GM12878 (cell line): ENCODE data around the gene SIX5. TPM values are rescaled to one million over a fixed set of nuclear protein-coding genes. Genes with fewer than 3 reads are reported as not detected.

ENCODE experiments used
- ATAC-seq: fragments of 200-7000 bp; cut with Tn5 transposase; 3 replicates; pipeline ENCODE4 v1.9.1; 2020; ENCODE audit warnings: mild to moderate bottlenecking, moderate library complexity
- BruUV-seq: library from RNA; stranded (reverse); fragments of 400-500 nt; replicated peaks from 2 replicates; lab custom pipeline; 2021; lab: Mats Ljungman, UMichigan
- CTCF ChIA-PET: fragments of 300-600 bp; sonication (Branson Sonifier 250); formaldehyde crosslinking; extraction: SDS; loops from one replicate; lab custom pipeline; 2021; ENCODE audit warnings: inconsistent platforms; lab: Yijun Ruan, JAX
- POLR2A ChIA-PET: fragments of 350-600 bp; formaldehyde crosslinking; extraction: SDS; loops from one replicate; lab custom pipeline; 2021; ENCODE audit warnings: inconsistent platforms; lab: Charles Lee
- RAD21 ChIA-PET: fragments of 300-600 bp; sonication (Branson Sonifier 250); formaldehyde crosslinking; loops from one replicate; lab custom pipeline; 2023; ENCODE audit warnings: antibody characterized with exemption; ENCODE audit not compliant: unreplicated experiment; lab: Charles Lee
- SMC1A ChIA-PET: fragments of 300-600 bp; sonication (Branson Sonifier 250); formaldehyde crosslinking; loops from one replicate; lab custom pipeline; 2023; ENCODE audit not compliant: unreplicated experiment, uncharacterized antibody; lab: Charles Lee
- DNase-seq: peaks from one replicate; pipeline ENCODE4 v3.0.0-alpha.2; 2011; ENCODE audit warnings: low read depth, low spot score
- FAIRE-seq: peaks from 3 replicates; lab custom pipeline; 2011; peaks lifted over from hg19 to GRCh38; lab: Jason Lieb, UNC
- H2AFZ ChIP-seq: 2 replicates; pipeline ENCODE4 v1.6.0; 2011; ENCODE audit warnings: low read depth, low read length, control low read depth; ENCODE audit not compliant: control insufficient read depth
- H3K27ac ChIP-seq: 2 replicates; pipeline ENCODE4 v1.5.1; 2011; ENCODE audit warnings: control low read depth; ENCODE audit not compliant: control insufficient read depth, insufficient read depth
- H3K27me3 ChIP-seq, 2 experiments: replicated peaks in 1 of 2; 2 replicates each; pipeline versions ENCODE4 v1.6.0 to v1.6.1; 2011; ENCODE audit warnings: low read length in 1 of 2; ENCODE audit not compliant: control insufficient read depth in 2 of 2, insufficient read depth in 2 of 2
- H3K36me3 ChIP-seq, 2 experiments: 2 replicates each; pipeline ENCODE4 v1.5.1; 2011; ENCODE audit warnings: low read length in 1 of 2; ENCODE audit not compliant: control insufficient read depth in 2 of 2, insufficient read depth in 2 of 2
- H3K4me1 ChIP-seq: 2 replicates; pipeline ENCODE4 v1.6.1; 2011; ENCODE audit warnings: mild to moderate bottlenecking, low read length, moderate library complexity, mixed read lengths; ENCODE audit not compliant: control insufficient read depth, insufficient read depth
- H3K4me2 ChIP-seq: 2 replicates; pipeline ENCODE4 v1.6.0; 2011; ENCODE audit warnings: control low read depth; ENCODE audit not compliant: control insufficient read depth, insufficient read depth
- H3K4me3 ChIP-seq: fragments of 200-600 bp; sonication (generic); 2 replicates; pipeline ENCODE4 v1.5.1; 2016
- H3K79me2 ChIP-seq: 2 replicates; pipeline ENCODE4 v1.6.0; 2011; ENCODE audit warnings: low read length; ENCODE audit not compliant: control insufficient read depth, insufficient read depth
- H3K9ac ChIP-seq: 2 replicates; pipeline ENCODE4 v1.8.0; 2011; ENCODE audit warnings: low read length, control low read depth, mixed read lengths; ENCODE audit not compliant: control insufficient read depth, insufficient read depth
- H3K9me3 ChIP-seq: replicated peaks from 3 replicates; pipeline ENCODE4 v1.5.1; 2011; ENCODE audit warnings: mild to moderate bottlenecking, low read length; ENCODE audit not compliant: control insufficient read depth, insufficient read depth
- H4K20me1 ChIP-seq: 2 replicates; pipeline ENCODE4 v1.6.0; 2011; ENCODE audit not compliant: control insufficient read depth, insufficient read depth
- ATF7 ChIP-seq: fragments of 450-650 bp; IDR thresholded peaks from 2 replicates; pipeline ENCODE4 v1.6.1; 2016; ENCODE audit warnings: low read depth, mild to moderate bottlenecking
- BCL3 ChIP-seq: IDR thresholded peaks from 2 replicates; pipeline ENCODE4 v1.6.1; 2011; ENCODE audit warnings: borderline replicate concordance, low read depth, mild to moderate bottlenecking, moderate library complexity, low read length; ENCODE audit not compliant: insufficient read depth, poor library complexity, severe bottlenecking
- BRCA1 ChIP-seq: IDR thresholded peaks from 2 replicates; pipeline ENCODE4 v1.6.1; 2011; ENCODE audit warnings: low read depth, low read length, improper control_type of control experiment
- CHD1 ChIP-seq: IDR thresholded peaks from 2 replicates; pipeline ENCODE4 v1.6.1; 2012; ENCODE audit warnings: low read depth, low read length, improper control_type of control experiment
- DPF2 ChIP-seq: fragments of 450-650 bp; IDR thresholded peaks from 2 replicates; pipeline ENCODE4 v1.6.1; 2017; ENCODE audit warnings: mild to moderate bottlenecking
- EGR1 ChIP-seq, 2 experiments: IDR thresholded peaks; 1 replicate in 1 of 2; 2 replicates in 1 of 2; pipeline ENCODE4 v1.6.1; 2011 to 2012; ENCODE audit warnings: low read depth in 2 of 2, low read length in 2 of 2, borderline replicate concordance in 1 of 2, mild to moderate bottlenecking in 1 of 2, moderate library complexity in 1 of 2
- EZH2 ChIP-seq: IDR thresholded peaks from 2 replicates; pipeline ENCODE4 v1.6.1; 2012; ENCODE audit warnings: low read depth, mild to moderate bottlenecking, control low read depth, inconsistent platforms, low read length, borderline replicate concordance; ENCODE audit not compliant: control insufficient read depth
- GATAD2B ChIP-seq: fragments of 450-650 bp; conservative IDR thresholded peaks from 2 replicates; pipeline ENCODE4 v1.6.1; 2017; ENCODE audit warnings: low read depth, mild to moderate bottlenecking, moderate library complexity
- HDAC6 ChIP-seq: fragments of 200-600 bp; sonication (generic); IDR thresholded peaks from one replicate; pipeline ENCODE4 v1.8.0; 2017; ENCODE audit warnings: antibody characterized with exemption; ENCODE audit not compliant: unreplicated experiment
- HDGF ChIP-seq: fragments of 450-650 bp; IDR thresholded peaks from 2 replicates; pipeline ENCODE4 v1.6.1; 2016; ENCODE audit warnings: antibody characterized with exemption
- JUND ChIP-seq: IDR thresholded peaks from 2 replicates; pipeline ENCODE4 v1.6.1; 2012; ENCODE audit warnings: low read depth, mild to moderate bottlenecking, low read length, improper control_type of control experiment, moderate library complexity
- PML ChIP-seq: IDR thresholded peaks from 2 replicates; pipeline ENCODE4 v1.6.1; 2012; ENCODE audit warnings: low read length, inconsistent platforms
- POLR2A ChIP-seq: IDR thresholded peaks from 2 replicates; pipeline ENCODE4 v1.6.1; 2011; ENCODE audit warnings: low read depth, mild to moderate bottlenecking, low read length
- RAD21 ChIP-seq: IDR thresholded peaks from 2 replicates; pipeline ENCODE4 v1.6.1; 2011; ENCODE audit warnings: mild to moderate bottlenecking, low read depth, low read length, moderate library complexity; ENCODE audit not compliant: insufficient read depth
- SMARCA5 ChIP-seq: fragments of 450-650 bp; IDR thresholded peaks from 2 replicates; pipeline ENCODE4 v1.6.1; 2017; ENCODE audit warnings: mild to moderate bottlenecking
- SP1 ChIP-seq: IDR thresholded peaks from one replicate; pipeline ENCODE4 v1.6.1; 2011; ENCODE audit warnings: low read depth, low read length
- TCF3 ChIP-seq: IDR thresholded peaks from 2 replicates; pipeline ENCODE4 v1.6.1; 2012; ENCODE audit warnings: low read depth, mild to moderate bottlenecking, low read length, borderline replicate concordance; ENCODE audit not compliant: insufficient read depth
- ZNF622 ChIP-seq: fragments of 450-650 bp; IDR thresholded peaks from 2 replicates; pipeline ENCODE4 v1.6.1; 2017; ENCODE audit warnings: mild to moderate bottlenecking, inconsistent platforms
- WGBS: methylation state at CpG from one replicate; pipeline ENCODE4 v1.1.6; 2016; ENCODE audit warnings: low lambda C conversion rate; ENCODE audit not compliant: insufficient replicate concordance, insufficient coverage; ENCODE audit errors: missing lambda C conversion rate; 5-methylcytosine and 5-hydroxymethylcytosine counted together
- in situ Hi-C: fragments of 300-500 bp; cut with MboI; formaldehyde crosslinking; loops from 9 replicates; pipeline ENCODE4 v1.14.3; 2018; ENCODE audit warnings: mixed read lengths
- intact Hi-C: fragments of 100-400 bp; cut with micrococcal nuclease; formaldehyde crosslinking; loops from one replicate; pipeline ENCODE4 v1.14.2; 2022; ENCODE audit not compliant: unreplicated experiment
- polyA plus RNA-seq, 11 experiments: library from polyadenylated mRNA; depleted of rRNA in 4 of 11; unstranded in 6 of 11; stranded (reverse) in 5 of 11; fragments of >200 nt; fragmentation: Nextera tagmentation in 4 of 11; fragmentation: Illumina TruSeq in 1 of 11; extraction: Ambion mirVana in 4 of 11; extraction: Trizol in 1 of 11; gene quantifications; 1 replicate in 1 of 11; 2 replicates in 10 of 11; pipeline versions ENCODE4 v1.2.1 to v1.2.3, GENCODE V29; 2011 to 2016; ENCODE audit warnings: inconsistent platforms in 2 of 11, missing spikeins in 2 of 11, low read depth in 1 of 11
- total RNA-seq, 4 experiments: library from RNA; depleted of rRNA in 3 of 4; stranded (reverse); fragments of >200 nt in 3 of 4; fragmentation: Illumina TruSeq in 1 of 4; extraction: Trizol in 1 of 4; gene quantifications; 2 replicates each; pipeline versions ENCODE4 v1.2.1 to v1.2.3, GENCODE V29; 2013 to 2021
- TF ChIP-seq, protein P1 (sequence below): IDR thresholded peaks from 2 replicates; pipeline ENCODE4 v1.6.1; 2011; ENCODE audit warnings: borderline replicate concordance, low read depth, mild to moderate bottlenecking, moderate library complexity, mixed read lengths, low read length; ENCODE audit not compliant: insufficient read depth; ENCODE audit errors: extremely low read length
- TF ChIP-seq, protein P2 (sequence below): fragments of 450-650 bp; formaldehyde crosslinking; IDR thresholded peaks from 2 replicates; pipeline ENCODE4 v1.4.0; 2022; ENCODE audit warnings: mild to moderate bottlenecking, moderate library complexity

Gene SIX5
- total and polyA plus RNA-seq, 10 of the 15 experiments (the other 5 are each of a cell fraction or from before 2014, with no cell fraction given): 1.9 to 10.5 (median 3.0) TPM; not detected in 2

DNA sequence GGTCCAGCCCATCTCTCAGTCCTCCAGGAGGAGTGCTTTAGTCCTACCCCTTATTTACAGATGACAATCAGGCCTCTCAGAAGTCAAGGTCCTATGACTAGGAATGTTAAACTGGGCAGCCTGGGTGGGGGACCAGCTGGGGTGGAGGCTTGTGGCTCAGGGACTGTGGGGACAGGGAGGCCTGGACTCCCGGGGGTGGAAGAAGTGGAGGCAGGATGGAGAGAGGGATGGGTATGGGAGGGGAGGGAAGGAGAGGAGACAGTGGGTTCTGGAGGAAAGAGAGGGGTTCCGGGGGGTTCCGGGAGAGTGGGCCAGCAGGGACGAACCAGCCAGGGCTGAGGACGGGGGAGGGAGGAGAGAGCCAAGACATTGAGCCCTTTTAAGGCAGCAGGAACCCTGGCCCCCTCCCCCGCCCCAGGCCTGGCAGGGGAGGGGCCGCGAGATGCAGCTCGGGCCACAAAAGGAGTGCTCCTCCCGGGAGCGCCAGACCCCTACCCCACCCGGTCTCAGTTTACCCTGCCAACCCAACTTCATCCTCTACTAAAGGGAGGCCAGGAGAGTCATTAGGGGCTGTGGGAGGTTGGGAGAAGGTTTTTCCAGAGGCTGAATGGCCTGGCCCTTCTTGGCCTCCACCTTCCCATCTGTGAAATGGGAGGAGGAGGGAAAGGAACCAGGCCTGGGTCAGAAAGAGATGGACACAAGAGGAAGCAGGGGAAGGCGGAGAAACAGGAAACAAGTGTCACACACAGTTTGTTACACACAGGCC lies 11.6 kb upstream of the SIX5 start:
- Histone ChIP-seq H3K79me2 (no peaks in the 10 kb centered on the region), H3K9me3 (no peaks in the 10 kb centered on the region), H3K27ac (no peak overlapping the region), H2AFZ (no peak overlapping the region), H4K20me1 (no peaks in the 10 kb centered on the region), H3K4me3 (no peak overlapping the region), H3K9ac (no peak overlapping the region), H3K4me1 (peaks cover 11% of the 10 kb centered on the region), H3K4me2 (no peak overlapping the region), H3K36me3 (no peaks in the 10 kb centered on the region), H3K27me3 (no peaks in the 10 kb centered on the region)
- ChIA-PET RAD21 (no interaction called here), CTCF (interaction anchor here (0.5 to 1.8 kb wide), 2 partner anchors 11 to 12 kb away, joined by 5 to 45 read pairs; partner anchors contain the start of genes DMWD and SIX5), SMC1A (no interaction called here), POLR2A (no interaction called here)
- intact Hi-C loops (no loop called here), in situ Hi-C loops (no loop called here)
- FAIRE-seq: no peak
- no peak for ATAC-seq
- TF ChIP-seq, protein P1, sequence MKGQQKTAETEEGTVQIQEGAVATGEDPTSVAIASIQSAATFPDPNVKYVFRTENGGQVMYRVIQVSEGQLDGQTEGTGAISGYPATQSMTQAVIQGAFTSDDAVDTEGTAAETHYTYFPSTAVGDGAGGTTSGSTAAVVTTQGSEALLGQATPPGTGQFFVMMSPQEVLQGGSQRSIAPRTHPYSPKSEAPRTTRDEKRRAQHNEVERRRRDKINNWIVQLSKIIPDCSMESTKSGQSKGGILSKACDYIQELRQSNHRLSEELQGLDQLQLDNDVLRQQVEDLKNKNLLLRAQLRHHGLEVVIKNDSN: no peak
- no peak for TF ChIP-seq GATAD2B
- TF ChIP-seq ATF7: no peak
- no peak for TF ChIP-seq CHD1
- TF ChIP-seq, protein P2, sequence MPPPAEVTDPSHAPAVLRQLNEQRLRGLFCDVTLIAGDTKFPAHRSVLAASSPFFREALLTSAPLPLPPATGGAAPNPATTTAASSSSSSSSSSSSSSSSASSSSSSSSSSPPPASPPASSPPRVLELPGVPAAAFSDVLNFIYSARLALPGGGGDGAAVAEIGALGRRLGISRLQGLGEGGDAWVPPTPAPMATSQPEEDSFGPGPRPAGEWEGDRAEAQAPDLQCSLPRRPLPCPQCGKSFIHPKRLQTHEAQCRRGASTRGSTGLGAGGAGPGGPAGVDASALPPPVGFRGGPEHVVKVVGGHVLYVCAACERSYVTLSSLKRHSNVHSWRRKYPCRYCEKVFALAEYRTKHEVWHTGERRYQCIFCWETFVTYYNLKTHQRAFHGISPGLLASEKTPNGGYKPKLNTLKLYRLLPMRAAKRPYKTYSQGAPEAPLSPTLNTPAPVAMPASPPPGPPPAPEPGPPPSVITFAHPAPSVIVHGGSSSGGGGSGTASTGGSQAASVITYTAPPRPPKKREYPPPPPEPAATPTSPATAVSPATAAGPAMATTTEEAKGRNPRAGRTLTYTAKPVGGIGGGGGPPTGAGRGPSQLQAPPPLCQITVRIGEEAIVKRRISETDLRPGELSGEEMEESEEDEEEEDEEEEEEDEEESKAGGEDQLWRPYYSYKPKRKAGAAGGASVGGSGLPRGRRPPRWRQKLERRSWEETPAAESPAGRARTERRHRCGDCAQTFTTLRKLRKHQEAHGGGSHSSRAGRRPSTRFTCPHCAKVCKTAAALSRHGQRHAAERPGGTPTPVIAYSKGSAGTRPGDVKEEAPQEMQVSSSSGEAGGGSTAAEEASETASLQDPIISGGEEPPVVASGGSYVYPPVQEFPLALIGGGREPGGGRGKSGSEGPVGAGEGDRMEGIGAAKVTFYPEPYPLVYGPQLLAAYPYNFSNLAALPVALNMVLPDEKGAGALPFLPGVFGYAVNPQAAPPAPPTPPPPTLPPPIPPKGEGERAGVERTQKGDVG (CRISPR knock-in tag): no peak
- no peak for TF ChIP-seq POLR2A
- no peak for TF ChIP-seq PML
- no peak for TF ChIP-seq EZH2
- TF ChIP-seq BRCA1: no peak
- TF ChIP-seq HDAC6: no peak
- TF ChIP-seq BCL3: no peak
- no peak for TF ChIP-seq SP1
- TF ChIP-seq RAD21: no peak
- no peak for TF ChIP-seq DPF2
- no peak for TF ChIP-seq EGR1 (IDR thresholded peaks at IDR 0.05; ENCODE audit: borderline replicate concordance in 1 of 2, low read depth in 2 of 2, low read length in 2 of 2)
- no peak for TF ChIP-seq HDGF
- TF ChIP-seq JUND: no peak
- TF ChIP-seq SMARCA5: no peak
- no peak for TF ChIP-seq ZNF622
- no peak for TF ChIP-seq TCF3
- WGBS: 47% methylated on average over 9 of the region's 13 CpGs
- no TSS peak for BruUV-seq
- DNase-seq: no peak
